Activated B cell treated with CpG ODN at 0.5 μM for 24 hours (primary cell): ENCODE results near the gene TPGS1. TPM values are rescaled to one million over a fixed set of nuclear protein-coding genes. Genes with fewer than 3 reads are reported as not detected.

Experiments
- ATAC-seq: fragments of 200-7000 bp; cut with Tn5 transposase; one replicate; pipeline ENCODE4 v1.10.0; 2021; ENCODE audit warnings: low read depth, mild to moderate bottlenecking, moderate library complexity
- CTCF ChIA-PET: fragments of 350-600 bp; sonication (Branson Sonifier 250); formaldehyde crosslinking; loops from one replicate; lab custom pipeline; 2021; ENCODE audit warnings: antibody characterized with exemption; lab: Charles Lee
- POLR2A ChIA-PET: fragments of 350-600 bp; sonication (Branson Sonifier 250); formaldehyde crosslinking; loops from one replicate; lab custom pipeline; 2021; ENCODE audit warnings: antibody characterized with exemption; lab: Charles Lee
- DNase-seq: peaks from one replicate; pipeline ENCODE4 v3.0.0; 2022
- H3K27ac Mint-ChIP-seq: one replicate; pipeline ENCODE4 v1.8.0; 2020; ENCODE audit warnings: mixed read lengths
- H3K27me3 Mint-ChIP-seq: one replicate; pipeline ENCODE4 v1.8.0; 2021; ENCODE audit warnings: mixed read lengths
- H3K36me3 Mint-ChIP-seq: one replicate; pipeline ENCODE4 v1.8.0; 2021; ENCODE audit warnings: low read depth, mixed read lengths
- H3K4me1 Mint-ChIP-seq: one replicate; pipeline ENCODE4 v1.8.0; 2021; ENCODE audit warnings: mixed read lengths
- H3K4me3 Mint-ChIP-seq: one replicate; pipeline ENCODE4 v1.8.0; 2020; ENCODE audit warnings: mild to moderate bottlenecking, mixed read lengths
- H3K9me3 Mint-ChIP-seq: one replicate; pipeline ENCODE4 v1.8.0; 2020; ENCODE audit warnings: mixed read lengths
- CTCF ChIP-seq: fragments of 200-600 bp; IDR thresholded peaks from one replicate; pipeline ENCODE4 v1.8.0; 2022; ENCODE audit warnings: antibody characterized with exemption, mild to moderate bottlenecking
- intact Hi-C: fragments of 100-400 bp; cut with micrococcal nuclease; formaldehyde crosslinking; loops from one replicate; pipeline ENCODE4 v1.15.1; 2024
- total RNA-seq: library from RNA; stranded (reverse); gene quantifications from 2 replicates; pipeline ENCODE4 v1.2.3, GENCODE V29; 2022

The TPGS1 gene
- total RNA-seq, 1 donor from 2014 or later, result 23.8 TPM

- Mint-ChIP-seq H3K4me1 (no peaks in the 10 kb centered on the region), H3K27me3 (peaks cover 3% of the 10 kb centered on the region), H3K9me3 (no peaks in the 10 kb centered on the region), H3K27ac (no peak overlapping the region), H3K36me3 (no peaks in the 10 kb centered on the region), H3K4me3 (no peak overlapping the region)
- DNase-seq (no peak), ATAC-seq (no peak)
- TF ChIP-seq CTCF, result no peak
- ChIA-PET CTCF (no interaction called here), POLR2A (no interaction called here)
- intact Hi-C loops, result no loop called here
Observed at GRCh38 chr19:472005-472858, 35.1 kb upstream of the TPGS1 start.

- ChIA-PET POLR2A (no interaction called here), CTCF (no interaction called here)
- peaks cover 3% of the 10 kb centered on the region for H3K27me3 Mint-ChIP-seq
- ATAC-seq (no peak), DNase-seq (no peak)
- no peak for TF ChIP-seq CTCF
- intact Hi-C loops, result no loop called here
- no peak overlapping the region for H3K4me3 Mint-ChIP-seq
- no peaks in the 10 kb centered on the region for H3K4me1 Mint-ChIP-seq
- H3K36me3 Mint-ChIP-seq, result no peaks in the 10 kb centered on the region
- H3K27ac Mint-ChIP-seq, result no peak overlapping the region
- no peaks in the 10 kb centered on the region for H3K9me3 Mint-ChIP-seq
Observed at GRCh38 chr19:474126-475078, 32.9 kb upstream of the TPGS1 start.

GRCh38 chr19:475360-475759, 31.9 kb upstream of the TPGS1 start:
- peaks cover 3% of the 10 kb centered on the region for H3K27me3 Mint-ChIP-seq
- intact Hi-C loops, result no loop called here
- peaks cover 3% of the 10 kb centered on the region for H3K9me3 Mint-ChIP-seq
- H3K4me1 Mint-ChIP-seq, result peaks cover 6% of the 10 kb centered on the region
- H3K4me3 Mint-ChIP-seq, result no peak overlapping the region
- DNase-seq (no peak), ATAC-seq (no peak)
- CTCF ChIA-PET, result no interaction called here
- H3K36me3 Mint-ChIP-seq, result no peaks in the 10 kb centered on the region
- H3K27ac Mint-ChIP-seq, result no peak overlapping the region
- TF ChIP-seq CTCF, result no peak
- POLR2A ChIA-PET, result no interaction called here

GRCh38 chr19:478236-478903, 28.9 kb upstream of the TPGS1 start:
- H3K27ac Mint-ChIP-seq, result no peak overlapping the region
- peaks cover 6% of the 10 kb centered on the region for H3K4me1 Mint-ChIP-seq
- peaks cover 3% of the 10 kb centered on the region for H3K27me3 Mint-ChIP-seq
- H3K4me3 Mint-ChIP-seq, result no peak overlapping the region
- H3K36me3 Mint-ChIP-seq, result no peaks in the 10 kb centered on the region
- POLR2A ChIA-PET, result no interaction called here
- DNase-seq (no peak), ATAC-seq (no peak)
- CTCF ChIA-PET, result no interaction called here
- H3K9me3 Mint-ChIP-seq, result peaks cover 14% of the 10 kb centered on the region
- intact Hi-C loops, result no loop called here
- TF ChIP-seq CTCF, result no peak
